Natural killer cell (primary cell): Measurements from ENCODE around the gene RNF220. TPM values are rescaled to one million over a fixed set of nuclear protein-coding genes. Genes with fewer than 3 reads are reported as not detected.
A peak's percentile ranks its signal among the peaks of the same experiment; 100 is the strongest.

Experiments
- ATAC-seq, 3 donors: fragments of 150-1000 bp in 2 of 3; fragments of 200-7000 bp in 1 of 3; cut with Tn5 transposase; 1 replicate in 1 of 3; 2 replicates in 2 of 3; pipeline ENCODE4 v1.10.0; 2021; ENCODE audit warnings: mild to moderate bottlenecking in 2 of 3, moderate library complexity in 2 of 3
- DNase-seq, 2 donors: peaks; one replicate each; pipeline versions ENCODE4 v3.0.0 to v3.0.0-alpha.2; 2013 to 2021; ENCODE audit warnings: mixed read lengths in 1 of 2
- H3K27ac ChIP-seq: one replicate; pipeline ENCODE4 v1.5.1; 2013; ENCODE audit warnings: mild to moderate bottlenecking, low read length
- H3K27me3 ChIP-seq: one replicate; pipeline ENCODE4 v1.6.1; 2013; ENCODE audit warnings: low read length; ENCODE audit not compliant: control insufficient read depth, insufficient read depth
- H3K36me3 ChIP-seq: one replicate; pipeline ENCODE4 v1.6.1; 2013; ENCODE audit warnings: low read length; ENCODE audit not compliant: control insufficient read depth, insufficient read depth
- H3K4me1 ChIP-seq: one replicate; pipeline ENCODE4 v1.6.1; 2013; ENCODE audit warnings: low read length; ENCODE audit not compliant: control insufficient read depth, insufficient read depth
- H3K4me3 ChIP-seq: one replicate; pipeline ENCODE4 v1.5.1; 2013; ENCODE audit warnings: low read length
- H3K9me3 ChIP-seq: one replicate; pipeline ENCODE4 v1.6.1; 2013; ENCODE audit warnings: low read length; ENCODE audit not compliant: control insufficient read depth, insufficient read depth
- H3K27ac Mint-ChIP-seq, 2 donors: one replicate each; pipeline ENCODE4 v1.8.0; 2022; ENCODE audit warnings: mild to moderate bottlenecking in 2 of 2, mixed read lengths in 2 of 2, moderate library complexity in 1 of 2
- H3K27me3 Mint-ChIP-seq, 2 donors: one replicate each; pipeline ENCODE4 v1.8.0; 2022; ENCODE audit warnings: low read depth in 2 of 2, mixed read lengths in 2 of 2
- H3K36me3 Mint-ChIP-seq: one replicate; pipeline ENCODE4 v1.8.0; 2022; ENCODE audit warnings: mixed read lengths
- H3K4me1 Mint-ChIP-seq, 2 donors: one replicate each; pipeline ENCODE4 v1.8.0; 2022; ENCODE audit warnings: mixed read lengths in 2 of 2
- H3K4me3 Mint-ChIP-seq: one replicate; pipeline ENCODE4 v1.8.0; 2022; ENCODE audit warnings: mild to moderate bottlenecking, moderate library complexity, mixed read lengths
- H3K9me3 Mint-ChIP-seq, 2 donors: one replicate each; pipeline ENCODE4 v1.8.0; 2022; ENCODE audit warnings: mixed read lengths in 2 of 2
- WGBS: methylation state at CpG from one replicate; pipeline ENCODE4 v1.1.7; 2013; ENCODE audit warnings: missing lambda C conversion rate; ENCODE audit not compliant: insufficient coverage; 5-methylcytosine and 5-hydroxymethylcytosine counted together
- intact Hi-C: fragments of 100-400 bp; cut with micrococcal nuclease; formaldehyde crosslinking; loops from one replicate; pipeline ENCODE4 v1.14.2; 2022
- total RNA-seq, 4 donors: library from RNA; stranded (reverse); fragments of 120-200 nt in 1 of 4; gene quantifications; one replicate each; pipeline versions ENCODE4 v1.2.3 to v1.2.4, GENCODE V29; 2013 to 2022
- TF ChIP-seq, protein P1 (sequence below): fragments of 200-600 bp; IDR thresholded peaks from one replicate; pipeline ENCODE4 v1.8.0; 2022; ENCODE audit warnings: antibody characterized with exemption

The RNF220 gene
- total RNA-seq, 3 donors from 2014 or later (not counting 1 experiment from before 2014, with no cell fraction given), result 88.5 to 107 (median 105) TPM

DNA sequence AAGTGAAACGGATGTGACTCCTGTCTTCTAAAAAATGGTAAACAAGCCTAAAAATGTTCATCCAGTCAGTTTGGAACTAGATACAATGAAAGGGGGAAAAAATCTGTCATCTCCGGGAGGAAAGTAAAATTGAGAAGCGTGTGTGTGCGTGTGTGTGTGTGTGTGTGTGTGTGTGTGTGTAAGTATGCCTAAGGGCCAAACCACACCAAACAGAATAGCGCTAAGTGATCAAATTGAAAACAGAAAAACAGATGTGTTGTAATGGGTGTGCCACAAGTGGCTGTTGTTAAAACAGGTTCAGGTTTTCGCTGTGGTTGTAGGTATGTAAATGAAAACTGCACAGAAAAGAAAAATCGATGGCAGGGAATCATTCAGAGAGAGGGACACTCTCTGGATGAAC, 106.7 kb downstream of the RNF220 start:
- Mint-ChIP-seq H3K27ac (no peak overlapping the region), H3K4me3 (no peak overlapping the region), H3K27me3 (peaks cover 0 to 4% of the 10 kb centered on the region in 2 donors), H3K36me3 (no peaks in the 10 kb centered on the region), H3K4me1 (no peaks in the 10 kb centered on the region), H3K9me3 (no peaks in the 10 kb centered on the region)
- WGBS, result 56% methylated on average over 7 of the region's 7 CpGs
- Histone ChIP-seq H3K9me3 (no peaks in the 10 kb centered on the region), H3K27ac (no peak overlapping the region), H3K36me3 (no peaks in the 10 kb centered on the region), H3K4me3 (no peak overlapping the region), H3K27me3 (no peaks in the 10 kb centered on the region), H3K4me1 (peaks cover 2% of the 10 kb centered on the region)
- ATAC-seq, result no peak
- TF ChIP-seq, protein P1, sequence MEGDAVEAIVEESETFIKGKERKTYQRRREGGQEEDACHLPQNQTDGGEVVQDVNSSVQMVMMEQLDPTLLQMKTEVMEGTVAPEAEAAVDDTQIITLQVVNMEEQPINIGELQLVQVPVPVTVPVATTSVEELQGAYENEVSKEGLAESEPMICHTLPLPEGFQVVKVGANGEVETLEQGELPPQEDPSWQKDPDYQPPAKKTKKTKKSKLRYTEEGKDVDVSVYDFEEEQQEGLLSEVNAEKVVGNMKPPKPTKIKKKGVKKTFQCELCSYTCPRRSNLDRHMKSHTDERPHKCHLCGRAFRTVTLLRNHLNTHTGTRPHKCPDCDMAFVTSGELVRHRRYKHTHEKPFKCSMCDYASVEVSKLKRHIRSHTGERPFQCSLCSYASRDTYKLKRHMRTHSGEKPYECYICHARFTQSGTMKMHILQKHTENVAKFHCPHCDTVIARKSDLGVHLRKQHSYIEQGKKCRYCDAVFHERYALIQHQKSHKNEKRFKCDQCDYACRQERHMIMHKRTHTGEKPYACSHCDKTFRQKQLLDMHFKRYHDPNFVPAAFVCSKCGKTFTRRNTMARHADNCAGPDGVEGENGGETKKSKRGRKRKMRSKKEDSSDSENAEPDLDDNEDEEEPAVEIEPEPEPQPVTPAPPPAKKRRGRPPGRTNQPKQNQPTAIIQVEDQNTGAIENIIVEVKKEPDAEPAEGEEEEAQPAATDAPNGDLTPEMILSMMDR, result no peak
- peak in 1 of 2 donors; percentile 67 for DNase-seq
- intact Hi-C loops, result no loop called here

DNA sequence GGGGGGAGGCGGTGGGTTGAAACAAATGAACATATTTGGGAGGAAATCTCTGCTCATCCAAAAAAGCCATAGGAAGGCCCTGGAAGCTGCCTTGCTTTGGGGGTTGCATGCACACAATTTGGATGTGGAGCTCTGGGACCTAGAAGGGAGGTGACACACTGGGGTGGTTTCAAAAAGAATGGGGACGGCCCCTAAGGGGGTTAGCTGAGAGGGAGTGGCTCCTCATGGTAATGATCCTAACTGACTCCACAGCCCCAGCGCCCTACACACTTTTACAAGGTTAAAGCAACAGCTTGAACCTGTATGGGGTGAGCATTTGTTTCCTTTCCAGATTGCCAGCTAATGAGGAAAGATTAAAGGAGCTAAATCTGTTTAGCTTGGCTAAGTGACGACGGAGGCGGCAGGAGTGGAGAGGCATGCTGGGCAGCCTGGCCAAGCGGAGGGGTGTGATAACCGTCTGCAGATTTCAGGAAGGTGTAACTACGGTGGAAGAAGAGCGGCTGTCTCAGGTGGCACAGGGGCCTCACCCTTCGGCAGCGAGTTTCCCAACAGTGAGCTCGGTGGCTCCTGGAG, 107.3 kb downstream of the RNF220 start:
- Histone ChIP-seq H3K4me1 (peaks cover 2% of the 10 kb centered on the region), H3K27ac (no peak overlapping the region), H3K9me3 (no peaks in the 10 kb centered on the region), H3K27me3 (no peaks in the 10 kb centered on the region), H3K36me3 (no peaks in the 10 kb centered on the region), H3K4me3 (no peak overlapping the region)
- intact Hi-C loops, result no loop called here
- H3K9me3 Mint-ChIP-seq, result no peaks in the 10 kb centered on the region
- peaks cover 0 to 10% of the 10 kb centered on the region in 2 donors for H3K27me3 Mint-ChIP-seq
- TF ChIP-seq, protein P1, result no peak
- no peaks in the 10 kb centered on the region for H3K36me3 Mint-ChIP-seq
- no peak overlapping the region for H3K4me3 Mint-ChIP-seq
- H3K4me1 Mint-ChIP-seq, result no peaks in the 10 kb centered on the region
- no peak overlapping the region for H3K27ac Mint-ChIP-seq
- WGBS, result 88% methylated on average over 12 of the region's 13 CpGs
- DNase-seq, result peak in 1 of 2 donors; percentile 25
- no peak for ATAC-seq

DNA sequence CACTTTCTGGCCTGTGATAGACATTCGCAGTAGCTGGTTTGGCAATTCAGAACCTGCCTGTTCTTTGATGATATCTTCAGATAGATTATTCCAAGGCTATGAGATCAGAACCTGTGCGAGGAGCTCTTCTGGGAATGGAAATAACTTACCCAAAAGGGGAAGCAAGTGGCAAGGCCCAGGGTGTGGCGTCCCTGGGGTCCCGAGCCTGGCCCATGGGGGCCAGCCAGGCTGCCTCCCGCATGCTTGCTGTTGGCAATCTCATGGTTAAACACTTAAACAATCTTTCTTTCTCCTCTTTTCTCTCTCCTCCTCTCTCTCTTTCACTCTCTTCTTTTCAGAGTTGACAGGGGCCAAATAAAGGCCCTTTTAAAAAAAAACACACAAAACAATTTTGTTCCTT, 108.1 kb downstream of the RNF220 start:
- no peak overlapping the region for H3K4me3 Mint-ChIP-seq
- H3K9me3 ChIP-seq, result no peaks in the 10 kb centered on the region
- H3K36me3 Mint-ChIP-seq, result no peaks in the 10 kb centered on the region

More for the DNA sequence above, 108.1 kb downstream of the RNF220 start:
- intact Hi-C loops, result no loop called here
- Mint-ChIP-seq H3K4me1 (no peaks in the 10 kb centered on the region), H3K27ac (no peak overlapping the region), H3K9me3 (no peaks in the 10 kb centered on the region), H3K27me3 (peaks cover 0 to 10% of the 10 kb centered on the region in 2 donors)
- Histone ChIP-seq H3K27me3 (no peaks in the 10 kb centered on the region), H3K27ac (no peak overlapping the region), H3K4me3 (no peak overlapping the region), H3K36me3 (no peaks in the 10 kb centered on the region), H3K4me1 (peaks cover 3% of the 10 kb centered on the region)
- no peak for ATAC-seq
- DNase-seq, result no peak
- TF ChIP-seq, protein P1, result no peak
- 82% methylated on average over 5 of the region's 5 CpGs for WGBS
